ENCODE data around the gene QRFP.

GRCh38 chr9:130845254-130845653, 51.4 kb downstream of the QRFP start:
- no peak for TF ChIP-seq CTCF (IDR thresholded peaks at IDR 0.05)
- no peak for TF ChIP-seq POLR2A (IDR thresholded peaks at IDR 0.05; ENCODE audit: low read depth)
- TF ChIP-seq POLR2AphosphoS5 (IDR thresholded peaks at IDR 0.05) = no peak

Data from esophagus muscularis mucosa (tissue), 3 donors.